ENCODE results near the gene ADAMTS14. TPM values are rescaled to one million over a fixed set of nuclear protein-coding genes. Genes with fewer than 3 reads are reported as not detected.

ADAMTS14 gene
- total and polyA plus RNA-seq, 3 experiments from 2014 or later: 0.06 TPM; not detected in 2

DNA sequence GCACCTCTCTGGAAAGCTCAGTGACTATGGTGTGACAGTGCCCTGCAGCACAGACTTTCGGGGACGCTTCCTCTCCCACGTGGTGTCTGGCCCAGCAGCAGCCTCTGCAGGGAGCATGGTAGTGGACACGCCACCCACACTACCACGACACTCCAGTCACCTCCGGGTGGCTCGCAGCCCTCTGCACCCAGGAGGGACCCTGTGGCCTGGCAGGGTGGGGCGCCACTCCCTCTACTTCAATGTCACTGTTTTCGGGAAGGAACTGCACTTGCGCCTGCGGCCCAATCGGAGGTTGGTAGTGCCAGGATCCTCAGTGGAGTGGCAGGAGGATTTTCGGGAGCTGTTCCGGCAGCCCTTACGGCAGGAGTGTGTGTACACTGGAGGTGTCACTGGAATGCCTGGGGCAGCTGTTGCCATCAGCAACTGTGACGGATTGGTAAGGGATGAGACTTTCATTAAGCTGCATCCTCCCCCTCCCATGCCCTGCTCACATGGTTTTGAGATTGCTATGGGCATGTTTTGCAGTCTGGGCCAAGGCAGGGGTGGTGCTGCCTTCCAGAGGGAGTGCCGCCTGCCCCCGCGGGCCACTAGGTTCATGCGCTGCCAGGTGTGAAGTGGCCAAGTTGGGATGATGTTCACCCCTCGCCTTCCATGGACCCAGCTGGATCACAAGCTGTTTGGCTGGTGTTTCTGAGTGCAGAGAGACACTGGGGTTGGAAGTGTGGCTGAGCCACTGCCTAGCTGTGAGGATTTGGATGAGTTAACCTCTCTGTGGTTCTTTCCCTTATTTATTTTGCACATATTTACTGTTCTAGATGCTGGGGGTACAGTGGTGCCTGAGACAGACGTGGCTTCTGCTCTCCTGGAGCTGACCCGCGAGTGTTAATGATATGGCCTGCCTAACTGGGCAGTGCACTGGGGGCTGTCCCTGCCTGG, 2.5 kb downstream of the ADAMTS14 start:
- peaks cover 26 to 48% of the 10 kb centered on the region in 2 donors for H3K27me3 Mint-ChIP-seq
- no peaks in the 10 kb centered on the region for H3K36me3 Mint-ChIP-seq
- POLR2A ChIA-PET: no interaction called here
- Histone ChIP-seq H3K4me1 (ENCODE audit: insufficient read depth, low read length) (no peaks in the 10 kb centered on the region), H3K36me3 (ENCODE audit: insufficient read depth, low read length) (no peaks in the 10 kb centered on the region), H3K9me3 (ENCODE audit: low read length) (no peaks in the 10 kb centered on the region), H3K27me3 (ENCODE audit: insufficient read depth, low read length, poor library complexity, severe bottlenecking) (peaks cover 4% of the 10 kb centered on the region), H3K27ac (ENCODE audit: low read depth, low read length) (peak overlapping the region; percentile 85), H3K4me3 (ENCODE audit: low read length) (no peak overlapping the region)
- DNase-seq: no peak
- CTCF ChIA-PET: interaction anchor here (1.4 kb wide), 1 partner anchor 116 kb away, joined by 4 read pairs; no protein-coding TSS in a partner anchor
- no peak overlapping the region for H3K27ac Mint-ChIP-seq
- peak overlapping the region in 2 of 7 donors; percentile 5 to 51 for H3K4me3 Mint-ChIP-seq
- peaks cover 13 to 19% (median 14%) of the 10 kb centered on the region in 3 donors for H3K4me1 Mint-ChIP-seq
- H3K9me3 Mint-ChIP-seq: peaks cover 0 to 1% (median 0%) of the 10 kb centered on the region in 5 donors

DNA sequence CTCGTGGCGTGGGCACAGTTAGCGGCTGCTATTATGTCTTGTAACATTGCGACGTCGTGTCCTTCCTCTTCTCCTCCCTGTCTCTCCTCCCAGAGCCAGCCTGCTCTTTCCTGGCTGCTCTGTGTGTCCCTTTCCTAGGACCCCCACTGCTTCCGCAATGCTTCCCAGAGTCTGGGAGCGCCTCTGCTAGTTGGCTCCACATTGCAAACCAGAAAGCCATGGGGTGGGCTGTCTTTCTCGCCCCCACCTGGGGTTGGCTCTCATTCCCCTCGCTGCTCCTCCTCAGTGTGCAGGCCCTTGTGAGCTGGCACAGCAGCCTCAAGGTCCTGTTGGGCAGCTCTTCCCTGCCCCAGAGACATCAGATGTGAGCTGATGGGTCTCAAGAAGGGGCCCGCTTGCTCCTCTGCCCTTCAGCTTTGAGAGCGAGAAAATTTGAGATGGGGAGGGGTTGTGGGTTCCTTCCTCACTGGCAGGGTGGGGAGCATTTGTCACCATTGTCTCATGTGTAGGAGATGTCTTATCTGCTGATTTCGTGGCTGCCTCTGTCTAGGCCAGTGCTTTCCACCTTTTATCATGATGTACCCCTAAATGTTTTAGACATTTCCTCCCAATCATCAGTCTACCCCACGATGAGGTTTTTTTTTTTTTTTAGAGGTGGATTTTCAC, 3.3 kb downstream of the ADAMTS14 start:
- ChIA-PET POLR2A (no interaction called here), CTCF (interaction anchor here (1.4 kb wide), 1 partner anchor 117 kb away, joined by 4 read pairs; no protein-coding TSS in a partner anchor)
- Histone ChIP-seq H3K4me3 (ENCODE audit: low read length) (no peak overlapping the region), H3K27me3 (ENCODE audit: insufficient read depth, low read length, poor library complexity, severe bottlenecking) (peaks cover 4% of the 10 kb centered on the region), H3K36me3 (ENCODE audit: insufficient read depth, low read length) (no peaks in the 10 kb centered on the region), H3K27ac (ENCODE audit: low read depth, low read length) (peak overlapping the region; percentile 85), H3K4me1 (ENCODE audit: insufficient read depth, low read length) (no peaks in the 10 kb centered on the region), H3K9me3 (ENCODE audit: low read length) (no peaks in the 10 kb centered on the region)
- no peaks in the 10 kb centered on the region for H3K36me3 Mint-ChIP-seq
- H3K27me3 Mint-ChIP-seq: peaks cover 26 to 48% of the 10 kb centered on the region in 2 donors
- H3K4me3 Mint-ChIP-seq: peak overlapping the region in 1 of 7 donors; percentile 5
- H3K27ac Mint-ChIP-seq: no peak overlapping the region
- no peak for DNase-seq
- peaks cover 13 to 19% (median 14%) of the 10 kb centered on the region in 3 donors for H3K4me1 Mint-ChIP-seq
- peaks cover 0 to 1% (median 0%) of the 10 kb centered on the region in 5 donors for H3K9me3 Mint-ChIP-seq

DNA sequence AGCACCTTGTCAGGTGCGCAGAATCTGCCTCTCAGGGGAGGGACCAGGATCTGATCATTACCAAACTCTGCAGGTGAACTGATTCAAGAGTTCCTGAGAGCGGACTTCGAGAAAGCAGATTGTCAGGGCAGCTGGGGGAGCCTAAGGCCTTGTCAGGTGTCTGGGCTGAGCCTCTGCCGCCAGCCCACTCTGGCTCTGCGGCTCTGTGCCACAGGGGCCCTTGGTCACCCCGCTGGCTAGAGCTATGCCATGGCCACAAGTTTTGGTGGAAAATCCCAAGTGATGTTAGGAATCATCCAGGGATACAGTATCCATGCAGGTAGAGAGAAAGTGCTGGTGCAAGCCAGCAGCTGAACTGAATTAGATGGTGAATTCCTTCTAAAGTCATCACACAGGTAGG, 4.2 kb downstream of the ADAMTS14 start:
- no peak for DNase-seq
- Mint-ChIP-seq H3K9me3 (no peaks in the 10 kb centered on the region), H3K4me1 (peaks cover 10 to 19% (median 13%) of the 10 kb centered on the region in 3 donors), H3K36me3 (no peaks in the 10 kb centered on the region), H3K4me3 (no peak overlapping the region), H3K27ac (no peak overlapping the region), H3K27me3 (peaks cover 21 to 43% of the 10 kb centered on the region in 2 donors)
- Histone ChIP-seq H3K4me3 (ENCODE audit: low read length) (no peak overlapping the region), H3K9me3 (ENCODE audit: low read length) (no peaks in the 10 kb centered on the region), H3K36me3 (ENCODE audit: insufficient read depth, low read length) (no peaks in the 10 kb centered on the region), H3K27me3 (ENCODE audit: insufficient read depth, low read length, poor library complexity, severe bottlenecking) (peaks cover 4% of the 10 kb centered on the region), H3K27ac (ENCODE audit: low read depth, low read length) (no peak overlapping the region), H3K4me1 (ENCODE audit: insufficient read depth, low read length) (no peaks in the 10 kb centered on the region)
- ChIA-PET CTCF (interaction anchor here (2.0 kb wide), 1 partner anchor 82 kb away, joined by 4 read pairs; no protein-coding TSS in a partner anchor), POLR2A (no interaction called here)

DNA sequence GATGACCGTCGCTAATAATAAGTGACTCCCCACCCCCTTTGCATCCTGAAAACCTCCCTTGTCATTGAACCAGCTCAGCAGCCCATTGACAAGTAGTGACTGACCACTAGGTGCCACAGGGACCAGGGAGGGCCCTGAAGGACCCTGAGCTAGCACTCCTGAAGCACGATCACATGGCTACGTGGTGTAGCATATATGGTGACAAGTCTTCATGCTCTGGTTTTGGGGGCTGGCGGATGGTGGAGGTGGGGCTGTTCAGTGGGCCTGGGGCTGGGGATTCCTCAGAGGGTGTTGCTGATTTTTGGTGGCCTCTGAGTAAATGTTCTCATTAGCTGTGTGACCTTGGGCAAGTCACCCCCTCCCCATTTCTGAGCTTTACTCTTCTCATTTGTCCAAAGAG, 4.7 kb downstream of the ADAMTS14 start:
- no peaks in the 10 kb centered on the region for H3K9me3 ChIP-seq (ENCODE audit: low read length)
- no peaks in the 10 kb centered on the region for H3K36me3 ChIP-seq (ENCODE audit: insufficient read depth, low read length)
- POLR2A ChIA-PET: no interaction called here
- Mint-ChIP-seq H3K36me3 (no peaks in the 10 kb centered on the region), H3K27ac (peak overlapping the region in 1 of 8 donors; percentile 50), H3K9me3 (no peaks in the 10 kb centered on the region), H3K4me1 (peaks cover 7 to 15% (median 10%) of the 10 kb centered on the region in 3 donors), H3K27me3 (peaks cover 19 to 38% of the 10 kb centered on the region in 2 donors), H3K4me3 (no peak overlapping the region)
- peaks cover under 1% of the 10 kb centered on the region for H3K27me3 ChIP-seq (ENCODE audit: insufficient read depth, low read length, poor library complexity, severe bottlenecking)
- H3K4me1 ChIP-seq (ENCODE audit: insufficient read depth, low read length): no peaks in the 10 kb centered on the region
- DNase-seq: no peak
- peak overlapping the region; percentile 38 for H3K27ac ChIP-seq (ENCODE audit: low read depth, low read length)
- H3K4me3 ChIP-seq (ENCODE audit: low read length): no peak overlapping the region
- CTCF ChIA-PET: interaction anchor here (1.4 to 2.0 kb wide), 2 partner anchors 82 to 118 kb away, joined by 4 read pairs; no protein-coding TSS in a partner anchor

DNA sequence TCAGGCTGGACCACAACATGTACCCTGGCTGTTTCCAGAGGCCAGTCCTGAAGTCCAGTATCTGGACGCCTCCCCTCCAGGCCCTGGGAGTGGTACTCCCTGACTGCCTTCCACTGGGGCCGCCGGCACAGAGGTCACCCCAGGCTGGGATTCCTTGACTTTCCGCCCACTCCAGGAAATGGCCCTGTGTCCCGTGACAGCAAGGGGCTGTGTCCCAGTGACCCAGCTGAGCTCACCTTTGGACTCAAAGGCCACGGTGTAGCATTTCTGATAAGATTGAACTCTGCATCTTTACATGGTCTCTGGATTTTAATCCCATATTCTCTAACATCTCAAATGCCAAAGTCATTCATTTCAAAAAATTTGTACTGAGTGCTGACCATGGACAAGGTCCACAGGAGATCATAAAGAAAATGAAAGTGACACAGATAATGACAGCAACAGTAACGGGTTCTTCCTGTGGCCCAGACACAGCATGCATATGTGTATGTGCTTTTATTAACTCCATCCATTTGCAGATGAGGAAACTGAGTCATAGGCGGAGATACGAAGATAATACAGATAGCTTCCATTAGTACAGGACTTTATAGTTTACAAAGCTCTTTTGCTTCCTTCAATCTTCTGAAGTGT, 5.4 kb downstream of the ADAMTS14 start:
- Mint-ChIP-seq H3K27me3 (peaks cover 19 to 38% of the 10 kb centered on the region in 2 donors), H3K9me3 (no peaks in the 10 kb centered on the region), H3K27ac (peak overlapping the region in 2 of 8 donors; percentile 51 to 63), H3K4me1 (peaks cover 6 to 15% (median 10%) of the 10 kb centered on the region in 3 donors), H3K4me3 (no peak overlapping the region), H3K36me3 (no peaks in the 10 kb centered on the region)
- Histone ChIP-seq H3K36me3 (ENCODE audit: insufficient read depth, low read length) (no peaks in the 10 kb centered on the region), H3K27me3 (ENCODE audit: insufficient read depth, low read length, poor library complexity, severe bottlenecking) (no peaks in the 10 kb centered on the region), H3K27ac (ENCODE audit: low read depth, low read length) (peak overlapping the region; percentile 38), H3K4me3 (ENCODE audit: low read length) (no peak overlapping the region), H3K9me3 (ENCODE audit: low read length) (no peaks in the 10 kb centered on the region), H3K4me1 (ENCODE audit: insufficient read depth, low read length) (no peaks in the 10 kb centered on the region)
- no peak for DNase-seq
- CTCF ChIA-PET: interaction anchor here (1.4 to 2.0 kb wide), 2 partner anchors 83 to 118 kb away, joined by 4 read pairs; no protein-coding TSS in a partner anchor
- POLR2A ChIA-PET: no interaction called here

DNA sequence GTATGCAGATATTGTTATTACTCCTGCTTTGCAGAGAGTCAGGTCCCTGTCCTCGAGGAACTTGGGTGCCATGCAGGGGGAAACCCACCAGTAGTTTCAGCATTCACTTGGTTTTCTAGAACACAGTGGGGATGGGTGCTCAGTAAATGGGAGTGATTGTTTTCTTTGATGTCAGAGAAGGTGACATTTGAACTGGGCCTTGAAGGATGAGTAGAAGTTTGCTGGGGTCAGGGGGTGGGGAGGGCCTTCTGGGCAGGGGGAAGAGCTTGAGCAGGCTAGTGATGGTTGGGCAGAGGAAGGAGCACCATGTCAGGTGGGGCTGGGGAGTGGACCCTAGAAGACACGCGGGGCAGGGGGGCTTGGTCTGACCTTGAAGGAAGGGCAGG, 5.9 kb downstream of the ADAMTS14 start:
- H3K9me3 ChIP-seq (ENCODE audit: low read length): no peaks in the 10 kb centered on the region
- ChIA-PET POLR2A (no interaction called here), CTCF (interaction anchor here (1.4 to 2.0 kb wide), 2 partner anchors 84 to 119 kb away, joined by 4 read pairs; no protein-coding TSS in a partner anchor)
- no peak for DNase-seq
- no peaks in the 10 kb centered on the region for H3K36me3 Mint-ChIP-seq
- peaks cover 15 to 33% of the 10 kb centered on the region in 2 donors for H3K27me3 Mint-ChIP-seq
- no peak overlapping the region for H3K4me3 ChIP-seq (ENCODE audit: low read length)
- H3K4me1 Mint-ChIP-seq: peaks cover 1 to 10% (median 5%) of the 10 kb centered on the region in 3 donors
- no peaks in the 10 kb centered on the region for H3K4me1 ChIP-seq (ENCODE audit: insufficient read depth, low read length)
- H3K36me3 ChIP-seq (ENCODE audit: insufficient read depth, low read length): no peaks in the 10 kb centered on the region
- no peaks in the 10 kb centered on the region for H3K9me3 Mint-ChIP-seq
- no peak overlapping the region for H3K27ac ChIP-seq (ENCODE audit: low read depth, low read length)
- H3K27ac Mint-ChIP-seq: peak overlapping the region in 3 of 8 donors; percentile 22 to 63 (median 51)
- no peaks in the 10 kb centered on the region for H3K27me3 ChIP-seq (ENCODE audit: insufficient read depth, low read length, poor library complexity, severe bottlenecking)
- no peak overlapping the region for H3K4me3 Mint-ChIP-seq

DNA sequence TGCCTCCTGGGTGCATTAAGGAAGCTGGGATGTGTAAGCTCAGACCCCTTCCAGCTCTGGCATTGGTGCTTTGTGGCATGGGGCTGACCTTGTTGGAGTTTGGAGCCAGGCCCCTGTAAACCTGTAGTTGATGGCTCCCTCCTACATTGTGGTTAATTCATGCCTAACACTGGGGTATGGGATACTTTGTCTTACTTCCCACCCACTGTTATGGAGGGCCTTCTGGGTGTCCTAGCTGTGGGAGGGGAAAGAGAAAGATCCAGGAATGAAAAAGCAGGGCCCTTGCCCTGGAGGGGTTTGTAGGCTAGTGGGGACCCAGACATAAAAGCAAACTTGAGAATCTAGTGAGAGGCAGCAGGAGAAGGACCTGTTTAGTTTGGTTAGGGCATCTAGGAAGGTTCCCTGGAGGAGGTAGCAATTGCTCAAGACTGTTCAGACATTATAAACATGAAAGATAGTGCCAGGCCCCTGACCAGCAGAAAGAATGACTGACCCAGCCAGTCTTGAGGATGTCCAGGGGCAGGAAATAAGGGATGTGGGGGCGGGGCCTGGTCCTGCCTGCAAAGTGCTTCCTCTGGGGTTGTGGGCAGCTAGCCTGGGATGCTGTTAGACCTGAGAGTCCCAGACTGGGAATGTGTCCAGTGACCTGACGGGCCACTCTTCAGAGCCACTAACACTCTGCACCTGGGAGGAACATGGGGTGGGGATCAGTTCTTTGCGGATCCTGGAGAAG, 6.6 kb downstream of the ADAMTS14 start:
- H3K27ac ChIP-seq (ENCODE audit: low read depth, low read length): no peak overlapping the region
- CTCF ChIA-PET: interaction anchor here (2.0 kb wide), 1 partner anchor 84 kb away, joined by 4 read pairs; no protein-coding TSS in a partner anchor

More for the DNA sequence above, 6.6 kb downstream of the ADAMTS14 start:
- POLR2A ChIA-PET: no interaction called here
- Mint-ChIP-seq H3K27me3 (peaks cover 11 to 26% of the 10 kb centered on the region in 2 donors), H3K27ac (peak overlapping the region in 1 of 8 donors; percentile 17), H3K4me1 (peaks cover 0 to 6% (median 3%) of the 10 kb centered on the region in 3 donors), H3K9me3 (no peaks in the 10 kb centered on the region), H3K4me3 (no peak overlapping the region), H3K36me3 (no peaks in the 10 kb centered on the region)
- Histone ChIP-seq H3K4me1 (ENCODE audit: insufficient read depth, low read length) (no peaks in the 10 kb centered on the region), H3K9me3 (ENCODE audit: low read length) (no peaks in the 10 kb centered on the region), H3K36me3 (ENCODE audit: insufficient read depth, low read length) (no peaks in the 10 kb centered on the region), H3K27me3 (ENCODE audit: insufficient read depth, low read length, poor library complexity, severe bottlenecking) (no peaks in the 10 kb centered on the region), H3K4me3 (ENCODE audit: low read length) (no peak overlapping the region)
- DNase-seq: no peak

Measured in CD8-positive, alpha-beta memory T cell (primary cell).